ENCODE data around the gene TRHDE.

- TF ChIP-seq CTCF (IDR thresholded peaks at IDR 0.05): no peak
- no peak for TF ChIP-seq POLR2A (IDR thresholded peaks at IDR 0.05)
- TF ChIP-seq POLR2AphosphoS5 (IDR thresholded peaks at IDR 0.05): no peak
Observed at GRCh38 chr12:72273499-72273837, 1.3 kb downstream of the TRHDE start.

Measured in prostate gland (tissue), 2 donors.